NB4 (cell line): Measurements from ENCODE around the gene PRKCG.

Experiments
- DNase-seq: peaks from one replicate; pipeline ENCODE4 v3.0.0; 2010; ENCODE audit warnings: low read depth
- H3K4me3 ChIP-seq: one replicate; pipeline ENCODE4 v1.5.1; 2011; ENCODE audit warnings: mild to moderate bottlenecking, low read depth, low read length, moderate library complexity
- CTCF ChIP-seq: IDR thresholded peaks from one replicate; pipeline ENCODE4 v1.5.1; 2012; ENCODE audit warnings: low read depth, low read length
- MYC ChIP-seq: IDR thresholded peaks from 2 replicates; pipeline ENCODE4 v1.6.1; 2011; ENCODE audit warnings: low read depth, low read length
- POLR2A ChIP-seq: IDR thresholded peaks from 2 replicates; pipeline ENCODE4 v1.6.1; 2011; ENCODE audit warnings: mild to moderate bottlenecking; ENCODE audit not compliant: insufficient read length; ENCODE audit errors: extremely low read depth
- TF ChIP-seq, protein P1 (sequence below): IDR thresholded peaks from 2 replicates; pipeline ENCODE4 v1.6.1; 2011; ENCODE audit warnings: low read depth, low read length

Gene PRKCG

DNA sequence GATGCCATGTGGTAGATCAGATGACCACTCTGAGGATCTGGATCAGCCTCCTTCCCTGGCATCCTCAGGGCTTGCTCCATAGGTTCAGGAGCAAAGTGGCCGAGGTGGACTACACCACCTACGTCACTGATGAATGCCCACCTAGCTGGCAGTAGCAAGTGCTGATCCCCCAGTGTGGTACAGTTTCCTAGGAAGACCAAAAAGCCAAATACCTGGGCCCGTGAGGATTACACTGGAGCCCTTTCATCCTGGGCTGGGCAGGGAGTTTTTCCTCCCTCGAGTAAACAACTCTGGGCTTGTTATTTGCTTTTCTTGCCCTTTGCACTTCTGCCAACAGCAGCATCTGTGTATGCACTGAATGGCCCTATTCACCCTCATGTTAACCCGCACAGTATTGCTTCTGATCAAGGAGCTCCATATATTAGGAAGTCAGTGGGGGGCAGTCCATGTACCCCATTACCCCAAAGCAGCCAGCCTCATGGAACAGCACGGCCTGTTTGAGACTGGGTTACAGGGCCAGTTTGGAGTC is 17.6 kb upstream of the PRKCG start:
- TF ChIP-seq POLR2A (no peak), CTCF (no peak), MYC (no peak)
- TF ChIP-seq, protein P1, sequence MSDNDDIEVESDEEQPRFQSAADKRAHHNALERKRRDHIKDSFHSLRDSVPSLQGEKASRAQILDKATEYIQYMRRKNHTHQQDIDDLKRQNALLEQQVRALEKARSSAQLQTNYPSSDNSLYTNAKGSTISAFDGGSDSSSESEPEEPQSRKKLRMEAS = no peak
- DNase-seq = no peak
- no peak overlapping the region for H3K4me3 ChIP-seq

- no peak overlapping the region for H3K4me3 ChIP-seq
- DNase-seq = peak; percentile 48
- TF ChIP-seq POLR2A (no peak), CTCF (no peak), MYC (no peak)
- TF ChIP-seq, protein P1 = no peak
Observed at GRCh38 chr19:53865523-53865917, 16.5 kb upstream of the PRKCG start.

GRCh38 chr19:53865918-53866864 is 15.8 kb upstream of the PRKCG start:
- peak; percentile 54 for DNase-seq
- TF ChIP-seq POLR2A = no peak
- TF ChIP-seq, protein P1 = no peak
- no peak for TF ChIP-seq MYC
- no peak for TF ChIP-seq CTCF
- no peak overlapping the region for H3K4me3 ChIP-seq

DNA sequence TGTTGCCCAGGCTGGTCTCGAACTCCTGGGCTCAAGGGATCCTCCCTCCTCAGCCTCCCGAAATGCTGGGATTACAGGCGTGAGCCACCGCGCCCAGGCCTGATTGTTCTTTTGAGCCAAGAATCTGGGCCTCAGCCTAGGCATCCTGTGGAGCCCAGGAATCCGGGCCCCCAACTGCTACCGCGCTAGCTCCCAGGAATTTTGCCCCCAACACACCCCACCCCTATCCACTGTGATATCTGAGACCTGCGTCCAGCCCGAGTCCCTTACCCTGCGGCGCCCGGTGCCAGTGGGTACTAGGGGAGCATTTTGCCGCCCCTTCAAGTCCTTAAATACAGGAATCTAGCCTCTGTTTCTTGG is 15.2 kb upstream of the PRKCG start:
- DNase-seq = no peak
- H3K4me3 ChIP-seq = no peak overlapping the region
- TF ChIP-seq, protein P1 = no peak
- TF ChIP-seq MYC (no peak), CTCF (no peak), POLR2A (no peak)

DNA sequence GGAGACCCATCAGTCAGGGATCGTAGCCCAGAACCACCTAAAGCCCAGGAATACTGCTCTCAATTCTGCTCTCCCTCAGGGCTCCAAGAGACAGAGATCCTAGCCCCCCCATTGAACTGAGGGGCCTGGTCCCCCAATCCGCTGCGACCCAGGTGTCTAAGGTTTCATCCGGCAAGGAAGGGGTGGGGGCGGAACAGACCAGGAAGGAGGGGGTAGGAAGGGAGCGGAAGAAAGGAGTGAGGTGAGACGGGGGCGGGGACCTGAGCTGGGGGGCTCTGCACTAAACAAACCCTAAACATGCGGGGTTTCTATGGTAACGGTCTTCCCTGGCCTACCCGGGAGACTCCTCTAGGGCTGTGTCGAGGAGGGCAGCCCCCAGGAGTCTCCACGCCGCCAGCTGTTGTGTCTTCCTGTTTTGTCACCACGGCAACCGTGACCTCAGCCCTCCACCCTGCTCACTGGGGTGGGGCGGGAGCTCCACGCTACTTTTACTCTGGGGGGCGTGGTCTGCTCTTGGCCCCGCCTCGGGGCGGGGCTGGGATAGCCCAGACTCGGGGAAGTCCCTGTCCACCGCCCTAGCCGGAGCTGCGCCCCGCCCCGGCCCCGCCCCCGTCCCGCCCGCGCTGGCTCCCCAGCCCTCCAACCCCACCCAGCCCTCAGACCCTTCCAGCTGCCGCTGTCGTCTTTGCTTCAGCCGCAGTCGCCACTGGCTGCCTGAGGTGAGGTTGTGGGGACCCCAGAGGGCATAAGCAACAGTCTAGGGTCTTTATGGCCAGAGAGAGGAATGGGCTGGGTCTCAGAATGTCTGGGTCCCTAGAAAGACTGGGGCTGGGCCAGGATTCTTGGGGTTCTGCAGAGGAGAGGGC is 14.5 kb upstream of the PRKCG start, which contains the start of gene MYADM:
Gene MYADM (plus strand): TSS at position 659 of the 866 bp plus-strand sequence. CDS start 5,647 bp downstream, outside the sequence.
- peak within 1 kb of the TSS; percentile 74 for H3K4me3 ChIP-seq
- peak; percentile 94 for DNase-seq
- TF ChIP-seq POLR2A = peak; percentile 71
- TF ChIP-seq CTCF = no peak
- peak; percentile 62; the same call in 1 of the 2 replicates for TF ChIP-seq MYC
- TF ChIP-seq, protein P1 = peak; percentile 70
